Measurements from ENCODE around the gene PIN4.
A peak's percentile ranks its signal among the peaks of the same experiment; 100 is the strongest.
"Not testable (repeated sequence)": the region's sequence is repeated elsewhere in the genome, so short reads cannot be mapped to it uniquely, and the experiment has no call there.

Gene PIN4

GRCh38 chrX:72181178-72182125 is at the start of gene PIN4:
PIN4 (plus strand) TSS chrX:72181757; CDS start chrX:72181786, 29 bp downstream.
- DNase-seq (ENCODE audit: low read depth) = peak; percentile 73

- no peak for DNase-seq (ENCODE audit: low read depth)
These were observed 49.1 kb upstream of the PIN4 start for GRCh38 chrX:72132456-72132855.

GRCh38 chrX:72133851-72134546 is 47.6 kb upstream of the PIN4 start:
- no peak for DNase-seq (ENCODE audit: low read depth)

DNA sequence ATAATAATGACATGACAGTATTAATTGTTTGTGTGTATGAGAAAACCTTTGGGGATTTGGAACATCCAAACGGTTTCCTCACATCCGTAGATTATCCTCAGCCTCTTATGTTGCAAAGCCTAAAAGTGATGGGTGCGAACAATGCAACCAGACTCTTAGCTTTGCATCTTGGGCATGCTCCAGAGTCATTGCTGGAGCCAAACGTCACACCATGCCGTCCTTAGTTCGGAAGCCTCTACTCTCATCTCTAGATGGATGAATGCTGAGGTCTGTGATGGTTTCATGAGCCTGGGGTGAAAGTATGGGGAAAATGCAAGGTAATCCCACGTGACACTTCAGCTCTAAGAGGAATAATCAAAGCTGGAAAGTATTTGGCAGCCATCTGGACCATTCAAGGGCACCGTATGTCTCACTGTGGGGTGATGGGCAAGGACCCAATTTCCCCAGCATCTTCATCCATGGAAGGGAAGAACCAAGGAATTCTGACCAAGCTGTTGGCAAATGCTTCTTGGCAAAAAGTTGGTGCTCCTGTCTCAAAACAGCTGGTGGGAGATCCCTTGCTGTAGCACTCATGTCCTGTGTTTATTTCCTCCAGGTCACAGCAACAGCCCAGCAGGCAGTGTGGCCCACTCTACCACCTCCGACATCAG is 43.6 kb upstream of the PIN4 start:
- no peak for DNase-seq (ENCODE audit: low read depth)

- DNase-seq (ENCODE audit: low read depth) = no peak
These were observed 42.0 kb upstream of the PIN4 start for GRCh38 chrX:72139538-72139937.

GRCh38 chrX:72141372-72142004 is 40.1 kb upstream of the PIN4 start:
- DNase-seq (ENCODE audit: low read depth) = no peak

GRCh38 chrX:72142094-72142793 is 39.3 kb upstream of the PIN4 start:
- DNase-seq (ENCODE audit: low read depth) = no peak

DNA sequence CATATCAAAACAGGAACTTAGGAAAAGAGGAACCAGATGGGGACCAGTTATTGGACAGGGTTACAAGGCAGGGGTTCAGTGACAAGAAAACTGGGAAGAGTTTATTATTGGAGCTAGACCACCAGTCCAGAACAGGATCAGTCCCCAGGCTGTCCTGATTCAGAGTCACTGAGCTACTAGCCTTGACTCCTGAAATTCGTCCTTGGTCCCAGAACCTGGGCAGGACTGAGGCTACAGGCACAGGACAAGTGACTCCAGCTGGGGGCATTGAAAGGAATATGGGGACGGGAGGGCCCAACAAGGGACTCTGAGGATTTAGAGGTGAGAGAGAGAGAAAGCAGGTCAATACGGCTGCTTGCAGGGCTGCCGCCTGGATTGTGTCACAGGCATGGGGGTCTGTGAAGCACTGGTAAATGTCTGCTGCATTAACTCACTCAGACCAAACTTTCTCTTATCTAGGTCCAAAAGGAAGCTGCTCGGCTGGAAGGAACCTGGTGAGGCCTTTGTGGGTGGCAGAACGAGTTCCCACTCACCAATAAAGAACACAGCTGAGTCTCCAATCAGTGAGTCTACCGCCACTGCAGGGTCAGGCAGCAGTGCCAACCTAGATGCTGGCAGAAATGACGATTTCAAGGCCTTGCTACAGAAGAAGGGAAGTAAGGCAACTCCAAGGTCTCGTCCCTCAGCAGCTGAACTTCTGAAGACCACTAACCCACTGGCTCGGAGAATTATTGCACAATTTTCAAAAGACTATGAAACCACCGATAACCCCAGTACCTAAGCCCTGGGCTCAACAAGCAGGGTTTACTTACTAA is 38.6 kb upstream of the PIN4 start:
- DNase-seq (ENCODE audit: low read depth) = no peak

- no peak for DNase-seq (ENCODE audit: low read depth)
These were observed 38.0 kb upstream of the PIN4 start for GRCh38 chrX:72143609-72143907.

- DNase-seq (ENCODE audit: low read depth) = no peak
These were observed 36.4 kb upstream of the PIN4 start for GRCh38 chrX:72145181-72145580.

- no peak for DNase-seq (ENCODE audit: low read depth)
These were observed 35.0 kb upstream of the PIN4 start for GRCh38 chrX:72146527-72146926.

GRCh38 chrX:72158773-72159172 is 22.8 kb upstream of the PIN4 start:
- DNase-seq (ENCODE audit: low read depth) = no peak

- no peak for DNase-seq (ENCODE audit: low read depth)
These were observed 21.8 kb upstream of the PIN4 start for GRCh38 chrX:72159769-72160168.

DNA sequence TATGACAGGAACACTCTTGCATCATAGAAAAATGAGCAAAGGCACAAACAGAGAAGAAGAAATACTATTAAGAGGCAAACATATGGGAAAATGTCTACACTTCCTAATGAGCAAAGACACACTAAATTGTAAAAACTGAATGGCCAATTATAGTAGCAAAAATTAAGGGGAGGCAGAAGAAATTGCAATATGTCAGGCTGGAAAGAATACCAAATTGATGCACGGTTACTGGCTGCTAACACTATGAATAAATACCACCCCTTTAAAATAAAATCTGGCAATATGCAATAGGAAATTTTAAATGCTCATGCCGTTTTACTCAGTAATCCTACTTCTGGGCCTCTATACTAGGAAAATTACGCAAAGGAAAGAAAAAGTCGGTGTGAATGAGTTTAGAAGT is 16.0 kb upstream of the PIN4 start:
- DNase-seq (ENCODE audit: low read depth) = no peak

DNA sequence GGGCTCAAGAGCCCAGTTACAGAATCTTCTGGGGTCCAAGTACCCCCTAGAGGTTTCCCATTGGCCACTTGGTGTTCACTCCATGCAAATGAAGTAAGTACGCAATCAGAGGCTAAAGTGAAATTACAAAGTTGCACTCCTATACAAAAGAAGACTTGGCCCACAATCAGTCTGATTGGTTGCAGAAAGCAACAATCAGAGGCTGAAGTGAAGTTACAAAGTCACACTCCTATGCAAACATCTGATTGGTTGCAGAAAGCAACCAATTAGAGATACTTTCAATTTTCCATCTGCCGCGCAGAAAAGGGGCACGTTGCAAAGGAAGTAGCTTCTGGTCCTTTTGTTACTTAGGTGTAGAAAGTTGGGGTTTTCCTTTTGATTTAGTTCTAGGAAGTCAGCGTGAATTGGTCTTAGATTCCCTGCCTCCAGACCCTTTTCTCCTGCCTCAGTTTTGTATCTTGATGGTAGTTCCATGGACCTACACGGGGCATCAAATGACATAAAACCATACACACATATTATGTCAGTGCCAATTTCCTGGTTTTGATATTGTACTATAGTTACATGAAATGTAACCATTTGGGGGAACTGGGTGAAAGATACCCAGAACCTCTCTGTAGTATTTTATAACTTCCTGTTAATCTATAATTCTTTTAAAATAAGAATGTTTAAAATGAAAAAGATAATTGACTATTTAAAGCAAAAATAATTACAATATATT is 12.4 kb upstream of the PIN4 start:
- DNase-seq (ENCODE audit: low read depth) = peak; percentile 17

GRCh38 chrX:72176289-72176688 is 5.3 kb upstream of the PIN4 start:
- not testable (repeated sequence) for DNase-seq (ENCODE audit: low read depth)

DNA sequence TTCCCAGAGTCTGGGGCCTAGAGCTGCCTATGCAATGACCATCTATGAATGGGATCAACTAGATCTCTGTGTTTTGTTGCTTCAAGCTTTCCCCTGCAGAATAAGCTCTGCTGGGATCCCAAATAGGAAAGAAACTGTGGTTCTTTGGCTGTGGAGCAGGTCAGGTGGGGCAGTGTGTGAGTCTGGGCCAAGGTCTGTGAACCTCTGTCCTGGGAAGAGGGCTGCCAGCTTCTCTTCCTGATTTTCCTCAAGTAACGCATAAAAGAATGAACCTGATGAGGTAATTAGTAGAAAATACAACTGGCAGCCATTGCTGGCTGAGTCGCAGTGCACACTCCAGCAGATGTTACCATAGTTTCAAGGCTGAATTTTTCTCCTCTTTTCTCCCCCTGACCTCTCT is 4.6 kb upstream of the PIN4 start:
- DNase-seq (ENCODE audit: low read depth) = no peak

DNA sequence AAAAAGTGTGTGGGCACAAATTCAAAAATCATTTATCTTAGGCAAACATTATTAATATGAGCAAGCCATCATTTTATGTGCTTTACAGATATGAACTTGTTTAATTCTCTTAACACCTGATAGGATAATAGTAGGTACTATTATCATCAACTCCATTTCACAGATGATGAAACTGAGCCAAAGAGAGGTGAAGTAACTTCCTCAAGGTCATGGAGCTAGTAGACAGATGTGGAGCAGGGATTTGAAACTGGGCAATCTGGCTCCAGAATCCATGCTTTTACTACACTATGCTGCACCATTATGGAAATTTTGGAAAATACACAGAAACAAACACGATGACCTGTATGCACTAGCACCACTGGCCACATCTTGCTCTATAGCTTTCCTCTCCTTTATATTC is 1.0 kb upstream of the PIN4 start:
- no peak for DNase-seq (ENCODE audit: low read depth)

DNA sequence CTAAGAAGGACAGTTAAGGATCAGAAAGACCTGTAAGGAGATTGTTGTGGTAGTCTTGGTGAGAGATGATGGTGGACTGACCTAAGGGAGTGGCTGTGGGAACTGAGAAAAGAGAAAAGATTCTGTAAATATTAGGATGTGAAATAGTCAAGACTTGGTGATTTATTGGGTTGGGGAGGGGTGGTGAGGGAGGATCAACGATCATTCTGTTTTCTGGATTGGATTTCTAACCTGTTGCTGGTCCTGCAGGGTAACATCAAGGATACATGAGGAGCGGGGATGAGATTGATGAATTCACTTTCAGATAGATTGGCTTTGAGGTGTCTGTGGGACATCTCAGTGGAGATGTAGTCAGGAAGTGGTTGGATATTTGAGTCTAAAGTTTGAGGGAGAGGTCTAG is 1.4 kb downstream of the PIN4 start:
- no peak for DNase-seq (ENCODE audit: low read depth)

- DNase-seq (ENCODE audit: low read depth) = no peak
These were observed 20.4 kb downstream of the PIN4 start for GRCh38 chrX:72201836-72202536.
